GM19351 (cell line): ENCODE data around the gene TMEFF1.
A peak's percentile ranks its signal among the peaks of the same experiment; 100 is the strongest.

Experiments used
- ATAC-seq: cut with Tn5 transposase; IDR thresholded peaks from one replicate; pipeline ENCODE4 v1.9.1; 2021; ENCODE audit warnings: mild to moderate bottlenecking, moderate library complexity; ENCODE audit not compliant: unreplicated experiment

Gene TMEFF1

DNA sequence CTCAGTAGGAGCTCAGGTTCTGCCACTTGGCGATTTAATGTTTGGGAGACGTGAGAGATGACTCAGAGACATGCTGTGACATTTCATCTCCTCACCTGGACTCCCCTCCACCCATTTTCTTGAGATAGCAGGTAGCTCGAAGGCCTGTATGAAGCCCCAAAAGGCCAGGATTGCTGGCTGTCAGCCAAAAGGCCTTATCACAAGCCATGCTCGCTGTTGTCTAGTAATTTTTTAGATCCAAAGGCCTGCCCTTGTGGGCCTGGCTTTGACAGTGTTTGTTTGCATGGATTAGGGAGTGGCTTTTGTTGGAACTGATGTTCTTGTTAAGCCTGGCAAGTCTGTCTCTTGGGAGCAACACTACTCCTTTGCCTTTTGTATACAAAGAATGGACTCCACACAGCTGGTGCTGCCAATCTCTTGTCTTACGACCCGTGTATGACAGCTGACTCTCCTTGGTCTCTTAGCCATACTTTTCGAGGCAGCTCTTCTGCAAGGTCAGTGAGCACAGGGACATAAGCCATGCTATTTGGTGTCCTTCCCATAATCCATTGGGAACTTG lies 127.7 kb downstream of the TMEFF1 start:
- no peak for ATAC-seq

DNA sequence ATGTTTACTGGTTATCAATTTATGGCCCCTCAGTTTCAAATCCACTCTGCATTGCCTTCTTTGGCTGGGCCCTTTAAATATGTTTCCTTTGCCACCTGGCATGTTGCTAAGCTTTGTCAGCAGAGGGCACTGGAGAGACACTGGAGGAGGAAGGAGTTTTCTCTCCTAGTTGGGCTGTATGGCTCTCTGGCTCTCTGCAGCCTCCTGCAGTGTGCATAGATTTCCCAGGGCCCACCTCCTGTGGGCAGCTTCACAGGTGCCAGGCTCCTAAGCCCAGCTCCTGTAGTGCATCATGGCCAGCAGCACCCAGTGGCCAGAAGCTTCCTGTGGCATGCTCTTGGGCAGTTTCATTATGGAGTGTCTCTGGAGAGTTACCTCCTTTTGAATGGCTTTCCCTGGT lies 128.3 kb downstream of the TMEFF1 start:
- peak; percentile 69 for ATAC-seq

DNA sequence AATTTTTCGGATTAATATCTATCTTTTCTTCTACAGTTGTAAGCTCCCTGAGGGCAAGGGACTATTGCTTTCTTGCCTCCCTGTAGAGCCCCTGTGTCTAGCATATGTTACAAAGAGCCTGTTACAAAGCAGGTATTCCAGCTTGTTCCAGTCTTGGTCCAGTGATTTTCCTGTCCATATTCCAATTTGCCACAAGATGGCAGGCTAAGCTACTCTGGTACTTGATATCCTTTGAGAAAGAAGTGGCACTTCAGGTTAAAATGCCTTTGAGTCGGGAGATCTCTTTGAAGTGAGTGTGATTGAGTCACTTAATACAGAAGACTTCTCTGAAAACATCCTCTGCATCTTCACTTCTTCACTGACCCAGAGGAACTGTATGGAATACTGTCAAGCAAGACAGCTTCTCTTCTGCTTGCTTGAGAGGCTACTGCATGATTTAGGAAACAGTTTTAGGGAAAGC lies 129.4 kb downstream of the TMEFF1 start:
- no peak for ATAC-seq

DNA sequence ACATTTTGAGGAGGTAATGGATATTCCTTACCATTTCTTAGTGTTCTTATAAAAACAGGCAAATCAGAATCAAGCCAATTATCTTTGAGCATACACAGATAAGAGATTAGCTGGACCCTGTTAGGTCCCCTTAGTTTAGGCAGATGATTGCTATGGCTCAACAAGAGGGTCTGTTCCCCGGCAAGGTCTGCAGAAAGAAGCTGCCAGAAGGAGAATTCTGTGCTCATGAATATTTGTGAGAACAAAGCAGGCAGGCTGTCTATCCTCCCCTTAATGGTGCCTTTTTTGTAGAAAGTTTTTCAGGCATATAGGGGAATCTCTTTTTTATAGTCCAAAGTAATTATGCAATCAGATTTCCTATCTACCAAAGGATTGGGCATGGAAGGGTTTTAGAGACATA lies 132.5 kb downstream of the TMEFF1 start:
- no peak for ATAC-seq

DNA sequence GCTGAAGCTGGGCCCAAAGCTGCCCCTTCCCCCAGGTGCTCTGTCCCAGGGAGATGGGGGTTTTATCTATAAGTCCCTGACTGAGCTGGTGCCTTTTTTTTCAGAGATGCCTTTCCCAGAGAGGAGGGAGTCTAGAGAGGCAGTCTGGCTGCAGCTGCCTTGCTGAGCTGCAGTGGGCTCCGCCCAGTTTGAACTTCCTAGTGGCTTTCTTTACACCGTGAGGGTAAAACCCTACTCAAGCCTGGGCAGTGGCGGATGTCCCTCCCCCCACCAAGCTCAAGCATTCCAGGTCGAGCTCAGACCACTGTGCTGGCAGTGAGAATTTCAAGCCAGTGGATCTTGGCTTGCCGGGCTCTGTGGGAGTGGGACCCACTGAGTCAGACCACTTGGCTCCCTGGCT lies 146.2 kb downstream of the TMEFF1 start:
- no peak for ATAC-seq

DNA sequence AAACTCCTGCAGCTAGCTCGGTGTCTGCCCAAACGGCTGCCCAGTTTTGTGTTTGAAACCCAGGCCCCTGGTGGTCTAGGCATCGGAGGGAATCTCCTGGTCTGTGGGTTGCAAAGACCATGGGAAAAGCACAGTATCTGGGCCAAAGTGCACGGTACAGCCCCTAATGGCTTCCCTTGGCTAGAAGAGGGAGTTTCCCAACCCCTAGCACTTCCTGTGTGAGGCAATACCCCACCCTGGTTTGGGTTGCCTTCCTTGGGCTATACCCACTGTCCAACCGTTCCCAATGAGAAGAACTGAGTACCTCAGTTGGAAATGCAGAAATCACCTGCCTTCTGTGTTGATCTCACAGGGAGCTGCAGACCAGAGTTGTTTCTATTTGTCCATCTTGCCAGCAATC lies 146.7 kb downstream of the TMEFF1 start:
- ATAC-seq, result peak; percentile 67

DNA sequence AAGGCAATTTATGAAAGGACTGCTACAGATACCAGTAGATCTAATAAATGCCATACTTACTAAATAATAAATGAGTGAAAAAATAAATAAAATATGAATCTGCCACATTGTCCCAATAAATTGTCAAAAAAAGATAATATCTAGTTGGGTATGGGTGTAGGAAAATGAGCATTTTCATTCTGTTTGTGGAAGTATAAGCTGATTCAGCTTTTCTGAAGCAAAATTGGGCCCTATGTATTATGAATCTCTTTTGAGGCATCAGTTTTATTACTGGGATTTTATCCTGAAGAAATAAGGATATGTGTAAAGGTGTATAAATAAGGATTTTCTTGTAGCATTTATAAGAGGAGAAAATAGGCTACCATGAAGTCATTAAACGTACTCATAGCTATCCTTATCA lies 151.0 kb downstream of the TMEFF1 start:
- no peak for ATAC-seq

DNA sequence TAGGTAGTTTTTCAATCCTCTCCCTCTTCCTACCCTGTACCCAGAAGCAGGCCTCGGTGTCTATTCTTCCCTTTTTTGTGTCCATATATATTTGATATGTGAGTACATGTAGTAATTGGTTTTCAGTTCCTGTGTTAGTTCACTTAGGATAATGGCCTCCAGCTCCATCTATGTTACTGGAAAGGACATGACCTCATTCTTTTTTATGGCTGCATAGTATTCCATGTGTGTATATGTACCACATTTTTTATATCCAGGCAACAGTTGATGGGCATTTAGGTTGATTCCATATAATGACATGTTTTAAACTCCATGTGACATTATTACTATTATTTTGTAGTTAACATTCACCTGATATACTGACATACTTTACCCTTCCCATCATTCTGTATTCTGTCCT lies 154.0 kb downstream of the TMEFF1 start:
- no peak for ATAC-seq
